ENCODE measurements around the gene CEP76.

DNA sequence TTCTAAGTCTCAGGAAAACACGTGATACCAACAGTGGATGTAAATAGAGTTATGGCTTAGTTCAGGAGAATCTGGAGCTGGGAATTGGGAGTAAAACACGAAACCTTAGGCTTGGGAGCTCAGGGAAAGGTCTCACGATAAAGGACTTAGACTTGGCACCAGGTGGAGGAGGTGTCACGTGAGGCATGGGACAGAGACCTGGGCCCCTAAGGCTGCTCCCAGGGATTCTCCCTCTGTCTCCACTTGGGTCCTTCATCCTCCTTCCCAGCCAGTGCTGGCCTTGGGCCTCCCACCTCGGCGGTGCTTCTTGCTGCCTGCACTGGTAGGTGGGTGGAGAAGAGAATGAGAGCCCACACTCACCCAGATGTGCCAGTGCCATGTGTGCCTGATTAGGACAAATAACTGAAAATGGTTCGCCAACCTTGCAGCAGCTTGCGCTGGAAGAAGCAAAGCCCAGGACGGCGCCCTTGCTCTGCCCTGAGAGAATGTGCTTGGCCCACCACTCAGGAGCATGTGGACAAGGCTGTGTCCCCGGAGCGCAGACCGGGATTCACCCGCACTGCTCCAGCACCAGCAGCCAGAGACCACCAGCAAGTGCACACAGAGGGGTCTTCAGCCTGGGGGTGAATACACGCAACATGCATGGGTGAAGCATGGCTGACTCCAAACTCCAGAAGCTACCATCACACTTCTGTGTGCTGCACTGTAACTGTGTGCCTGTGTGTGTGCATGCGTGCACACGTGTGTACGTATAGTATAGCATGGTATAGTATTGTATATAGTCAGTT, 48.4 kb upstream of the CEP76 start:
- TF ChIP-seq, protein P1, sequence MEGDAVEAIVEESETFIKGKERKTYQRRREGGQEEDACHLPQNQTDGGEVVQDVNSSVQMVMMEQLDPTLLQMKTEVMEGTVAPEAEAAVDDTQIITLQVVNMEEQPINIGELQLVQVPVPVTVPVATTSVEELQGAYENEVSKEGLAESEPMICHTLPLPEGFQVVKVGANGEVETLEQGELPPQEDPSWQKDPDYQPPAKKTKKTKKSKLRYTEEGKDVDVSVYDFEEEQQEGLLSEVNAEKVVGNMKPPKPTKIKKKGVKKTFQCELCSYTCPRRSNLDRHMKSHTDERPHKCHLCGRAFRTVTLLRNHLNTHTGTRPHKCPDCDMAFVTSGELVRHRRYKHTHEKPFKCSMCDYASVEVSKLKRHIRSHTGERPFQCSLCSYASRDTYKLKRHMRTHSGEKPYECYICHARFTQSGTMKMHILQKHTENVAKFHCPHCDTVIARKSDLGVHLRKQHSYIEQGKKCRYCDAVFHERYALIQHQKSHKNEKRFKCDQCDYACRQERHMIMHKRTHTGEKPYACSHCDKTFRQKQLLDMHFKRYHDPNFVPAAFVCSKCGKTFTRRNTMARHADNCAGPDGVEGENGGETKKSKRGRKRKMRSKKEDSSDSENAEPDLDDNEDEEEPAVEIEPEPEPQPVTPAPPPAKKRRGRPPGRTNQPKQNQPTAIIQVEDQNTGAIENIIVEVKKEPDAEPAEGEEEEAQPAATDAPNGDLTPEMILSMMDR (IDR thresholded peaks at IDR 0.05): no peak
- TF ChIP-seq POLR2A (IDR thresholded peaks at IDR 0.05): no peak
